Measurements from ENCODE around the gene TAS1R3.

DNA sequence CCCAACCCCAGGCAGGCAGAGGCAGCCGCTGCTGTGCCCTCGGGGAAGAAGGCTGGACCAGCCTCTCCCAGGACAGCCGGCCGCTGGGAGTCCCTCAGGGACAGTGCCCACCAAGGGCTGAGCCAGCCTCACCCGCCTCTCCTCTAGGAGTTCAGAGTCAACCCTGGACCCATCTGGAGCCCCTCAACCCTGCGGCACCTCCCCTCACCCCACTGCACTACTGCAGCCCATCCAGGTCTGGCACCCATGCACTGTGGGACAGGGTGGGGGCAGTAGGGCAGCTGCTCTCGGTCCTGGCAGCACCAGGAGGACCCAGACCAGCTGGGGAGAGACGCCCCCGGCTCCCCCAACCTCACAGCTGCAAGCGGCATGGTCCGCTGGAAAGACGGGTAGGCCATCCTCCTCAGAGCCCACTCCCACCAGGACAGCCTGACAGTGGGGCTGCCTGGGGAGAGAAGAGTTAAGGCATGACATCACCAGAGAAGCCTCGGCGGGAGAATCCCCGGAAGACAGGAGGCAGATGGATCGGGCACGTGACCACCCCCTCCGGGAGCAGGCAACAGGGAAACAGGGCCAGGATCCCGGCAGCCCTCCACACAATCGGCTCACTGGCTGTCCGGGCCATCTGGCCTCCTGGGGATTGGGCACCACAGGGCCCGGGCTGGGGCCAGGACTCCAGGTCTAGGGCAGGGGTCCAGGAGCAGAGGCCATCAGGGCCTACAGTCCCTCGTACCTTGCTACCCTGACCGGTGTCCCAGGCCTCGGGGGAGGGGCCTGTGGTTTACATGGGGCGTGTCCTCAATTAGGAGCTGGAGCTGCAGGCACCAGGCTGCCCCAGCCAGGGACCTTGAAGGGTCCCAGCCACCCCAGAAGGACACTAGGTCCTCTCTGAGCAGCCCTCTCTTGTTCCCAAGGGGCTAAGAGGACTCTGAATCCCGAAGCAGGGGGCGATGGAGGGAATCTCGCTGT, 26.5 kb upstream of the TAS1R3 start:
- TF ChIP-seq, protein P1, sequence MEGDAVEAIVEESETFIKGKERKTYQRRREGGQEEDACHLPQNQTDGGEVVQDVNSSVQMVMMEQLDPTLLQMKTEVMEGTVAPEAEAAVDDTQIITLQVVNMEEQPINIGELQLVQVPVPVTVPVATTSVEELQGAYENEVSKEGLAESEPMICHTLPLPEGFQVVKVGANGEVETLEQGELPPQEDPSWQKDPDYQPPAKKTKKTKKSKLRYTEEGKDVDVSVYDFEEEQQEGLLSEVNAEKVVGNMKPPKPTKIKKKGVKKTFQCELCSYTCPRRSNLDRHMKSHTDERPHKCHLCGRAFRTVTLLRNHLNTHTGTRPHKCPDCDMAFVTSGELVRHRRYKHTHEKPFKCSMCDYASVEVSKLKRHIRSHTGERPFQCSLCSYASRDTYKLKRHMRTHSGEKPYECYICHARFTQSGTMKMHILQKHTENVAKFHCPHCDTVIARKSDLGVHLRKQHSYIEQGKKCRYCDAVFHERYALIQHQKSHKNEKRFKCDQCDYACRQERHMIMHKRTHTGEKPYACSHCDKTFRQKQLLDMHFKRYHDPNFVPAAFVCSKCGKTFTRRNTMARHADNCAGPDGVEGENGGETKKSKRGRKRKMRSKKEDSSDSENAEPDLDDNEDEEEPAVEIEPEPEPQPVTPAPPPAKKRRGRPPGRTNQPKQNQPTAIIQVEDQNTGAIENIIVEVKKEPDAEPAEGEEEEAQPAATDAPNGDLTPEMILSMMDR (IDR thresholded peaks at IDR 0.05) = no peak
- TF ChIP-seq POLR2A (IDR thresholded peaks at IDR 0.05) = no peak

Data from lower leg skin (tissue), 3 donors.